ENCODE results near the gene ASB1. TPM values are rescaled to one million over a fixed set of nuclear protein-coding genes. Genes with fewer than 3 reads are reported as not detected.

Gene ASB1
- total and polyA plus RNA-seq, 2 of the 13 experiments (the other 11 are each of a cell fraction or from before 2014, with no cell fraction given) = 48.6 to 49.2 TPM

- TF ChIP-seq, protein P1, sequence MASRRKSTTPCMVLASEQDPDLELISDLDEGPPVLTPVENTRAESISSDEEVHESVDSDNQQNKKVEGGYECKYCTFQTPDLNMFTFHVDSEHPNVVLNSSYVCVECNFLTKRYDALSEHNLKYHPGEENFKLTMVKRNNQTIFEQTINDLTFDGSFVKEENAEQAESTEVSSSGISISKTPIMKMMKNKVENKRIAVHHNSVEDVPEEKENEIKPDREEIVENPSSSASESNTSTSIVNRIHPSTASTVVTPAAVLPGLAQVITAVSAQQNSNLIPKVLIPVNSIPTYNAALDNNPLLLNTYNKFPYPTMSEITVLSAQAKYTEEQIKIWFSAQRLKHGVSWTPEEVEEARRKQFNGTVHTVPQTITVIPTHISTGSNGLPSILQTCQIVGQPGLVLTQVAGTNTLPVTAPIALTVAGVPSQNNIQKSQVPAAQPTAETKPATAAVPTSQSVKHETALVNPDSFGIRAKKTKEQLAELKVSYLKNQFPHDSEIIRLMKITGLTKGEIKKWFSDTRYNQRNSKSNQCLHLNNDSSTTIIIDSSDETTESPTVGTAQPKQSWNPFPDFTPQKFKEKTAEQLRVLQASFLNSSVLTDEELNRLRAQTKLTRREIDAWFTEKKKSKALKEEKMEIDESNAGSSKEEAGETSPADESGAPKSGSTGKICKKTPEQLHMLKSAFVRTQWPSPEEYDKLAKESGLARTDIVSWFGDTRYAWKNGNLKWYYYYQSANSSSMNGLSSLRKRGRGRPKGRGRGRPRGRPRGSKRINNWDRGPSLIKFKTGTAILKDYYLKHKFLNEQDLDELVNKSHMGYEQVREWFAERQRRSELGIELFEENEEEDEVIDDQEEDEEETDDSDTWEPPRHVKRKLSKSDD (CRISPR knock-in tag; IDR thresholded peaks at IDR 0.05; ENCODE audit: low read depth) = no peak; the same call in 1 of the 2 replicates
- TF ChIP-seq KLF9 (CRISPR knock-in tag; IDR thresholded peaks at IDR 0.05; ENCODE audit: low read depth) (no peak), PAXIP1 (CRISPR knock-in tag; conservative IDR thresholded peaks at IDR 0.05) (no peak), SSRP1 (CRISPR knock-in tag; IDR thresholded peaks at IDR 0.05) (no peak), TRIM22 (IDR thresholded peaks at IDR 0.05) (no peak), SP1 (IDR thresholded peaks at IDR 0.05) (no peak), SP1 (CRISPR knock-in tag; IDR thresholded peaks at IDR 0.05) (no peak), SMARCC2 (IDR thresholded peaks at IDR 0.05) (no peak), SALL2 (CRISPR knock-in tag; IDR thresholded peaks at IDR 0.05) (no peak), HOXA7 (CRISPR knock-in tag; IDR thresholded peaks at IDR 0.05) (no peak)
- TF ChIP-seq, protein P2, sequence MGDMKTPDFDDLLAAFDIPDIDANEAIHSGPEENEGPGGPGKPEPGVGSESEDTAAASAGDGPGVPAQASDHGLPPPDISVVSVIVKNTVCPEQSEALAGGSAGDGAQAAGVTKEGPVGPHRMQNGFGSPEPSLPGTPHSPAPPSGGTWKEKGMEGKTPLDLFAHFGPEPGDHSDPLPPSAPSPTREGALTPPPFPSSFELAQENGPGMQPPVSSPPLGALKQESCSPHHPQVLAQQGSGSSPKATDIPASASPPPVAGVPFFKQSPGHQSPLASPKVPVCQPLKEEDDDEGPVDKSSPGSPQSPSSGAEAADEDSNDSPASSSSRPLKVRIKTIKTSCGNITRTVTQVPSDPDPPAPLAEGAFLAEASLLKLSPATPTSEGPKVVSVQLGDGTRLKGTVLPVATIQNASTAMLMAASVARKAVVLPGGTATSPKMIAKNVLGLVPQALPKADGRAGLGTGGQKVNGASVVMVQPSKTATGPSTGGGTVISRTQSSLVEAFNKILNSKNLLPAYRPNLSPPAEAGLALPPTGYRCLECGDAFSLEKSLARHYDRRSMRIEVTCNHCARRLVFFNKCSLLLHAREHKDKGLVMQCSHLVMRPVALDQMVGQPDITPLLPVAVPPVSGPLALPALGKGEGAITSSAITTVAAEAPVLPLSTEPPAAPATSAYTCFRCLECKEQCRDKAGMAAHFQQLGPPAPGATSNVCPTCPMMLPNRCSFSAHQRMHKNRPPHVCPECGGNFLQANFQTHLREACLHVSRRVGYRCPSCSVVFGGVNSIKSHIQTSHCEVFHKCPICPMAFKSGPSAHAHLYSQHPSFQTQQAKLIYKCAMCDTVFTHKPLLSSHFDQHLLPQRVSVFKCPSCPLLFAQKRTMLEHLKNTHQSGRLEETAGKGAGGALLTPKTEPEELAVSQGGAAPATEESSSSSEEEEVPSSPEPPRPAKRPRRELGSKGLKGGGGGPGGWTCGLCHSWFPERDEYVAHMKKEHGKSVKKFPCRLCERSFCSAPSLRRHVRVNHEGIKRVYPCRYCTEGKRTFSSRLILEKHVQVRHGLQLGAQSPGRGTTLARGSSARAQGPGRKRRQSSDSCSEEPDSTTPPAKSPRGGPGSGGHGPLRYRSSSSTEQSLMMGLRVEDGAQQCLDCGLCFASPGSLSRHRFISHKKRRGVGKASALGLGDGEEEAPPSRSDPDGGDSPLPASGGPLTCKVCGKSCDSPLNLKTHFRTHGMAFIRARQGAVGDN (CRISPR knock-in tag; IDR thresholded peaks at IDR 0.05) = peak; percentile 45
- TF ChIP-seq, protein P3, sequence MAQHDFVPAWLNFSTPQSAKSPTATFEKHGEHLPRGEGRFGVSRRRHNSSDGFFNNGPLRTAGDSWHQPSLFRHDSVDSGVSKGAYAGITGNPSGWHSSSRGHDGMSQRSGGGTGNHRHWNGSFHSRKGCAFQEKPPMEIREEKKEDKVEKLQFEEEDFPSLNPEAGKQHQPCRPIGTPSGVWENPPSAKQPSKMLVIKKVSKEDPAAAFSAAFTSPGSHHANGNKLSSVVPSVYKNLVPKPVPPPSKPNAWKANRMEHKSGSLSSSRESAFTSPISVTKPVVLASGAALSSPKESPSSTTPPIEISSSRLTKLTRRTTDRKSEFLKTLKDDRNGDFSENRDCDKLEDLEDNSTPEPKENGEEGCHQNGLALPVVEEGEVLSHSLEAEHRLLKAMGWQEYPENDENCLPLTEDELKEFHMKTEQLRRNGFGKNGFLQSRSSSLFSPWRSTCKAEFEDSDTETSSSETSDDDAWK (CRISPR knock-in tag; IDR thresholded peaks at IDR 0.05) = no peak
Observed at GRCh38 chr2:238396663-238397062, 30.1 kb upstream of the ASB1 start (continued).

Measured in HepG2 (cell line).